SK-N-SH treated with all-trans-retinoic acid at 6 μM for 48 hours (cell line): ENCODE results near the gene EFNB2.

Source experiments
- ARNTL ChIP-seq: fragments of 450-650 bp; formaldehyde crosslinking; IDR thresholded peaks from 2 replicates; pipeline ENCODE4 v1.5.0; 2020; ENCODE audit warnings: low read depth, mild to moderate bottlenecking, moderate library complexity, borderline replicate concordance
- CSDC2 ChIP-seq: fragments of 250-450 bp; sonication (Bioruptor Pico); IDR thresholded peaks from 2 replicates; pipeline ENCODE4 v1.5.0; 2020; ENCODE audit warnings: mild to moderate bottlenecking, moderate library complexity
- ESRRG ChIP-seq: fragments of 250-450 bp; sonication (Bioruptor Pico); IDR thresholded peaks from 2 replicates; pipeline ENCODE4 v1.6.1; 2021; ENCODE audit warnings: mild to moderate bottlenecking
- OSR1 ChIP-seq: fragments of 250-450 bp; sonication (Bioruptor Pico); IDR thresholded peaks from 2 replicates; pipeline ENCODE4 v1.8.0; 2022; ENCODE audit warnings: moderate library complexity, mild to moderate bottlenecking, inconsistent platforms
- RARB ChIP-seq: fragments of 250-450 bp; sonication (Bioruptor Pico); IDR thresholded peaks from 2 replicates; pipeline ENCODE4 v1.8.0; 2021; ENCODE audit warnings: mild to moderate bottlenecking, moderate library complexity
- SNAI2 ChIP-seq: fragments of 250-450 bp; sonication (Bioruptor Pico); IDR thresholded peaks from 2 replicates; pipeline ENCODE4 v1.5.0; 2020; ENCODE audit warnings: mild to moderate bottlenecking, moderate library complexity
- ZFP30 ChIP-seq: fragments of 450-650 bp; formaldehyde crosslinking; IDR thresholded peaks from 2 replicates; pipeline ENCODE4 v1.5.0; 2022; ENCODE audit warnings: mild to moderate bottlenecking, moderate library complexity
- TF ChIP-seq, protein P1 (sequence below): fragments of 250-450 bp; sonication (Bioruptor Pico); IDR thresholded peaks from 2 replicates; pipeline ENCODE4 v1.5.0; 2020; ENCODE audit warnings: mild to moderate bottlenecking, moderate library complexity

GRCh38 chr13:106505732-106506131 is 29.7 kb downstream of the EFNB2 start:
- no peak for TF ChIP-seq ZFP30 (CRISPR knock-in tag)
- TF ChIP-seq RARB (CRISPR knock-in tag), result no peak
- TF ChIP-seq, protein P1, sequence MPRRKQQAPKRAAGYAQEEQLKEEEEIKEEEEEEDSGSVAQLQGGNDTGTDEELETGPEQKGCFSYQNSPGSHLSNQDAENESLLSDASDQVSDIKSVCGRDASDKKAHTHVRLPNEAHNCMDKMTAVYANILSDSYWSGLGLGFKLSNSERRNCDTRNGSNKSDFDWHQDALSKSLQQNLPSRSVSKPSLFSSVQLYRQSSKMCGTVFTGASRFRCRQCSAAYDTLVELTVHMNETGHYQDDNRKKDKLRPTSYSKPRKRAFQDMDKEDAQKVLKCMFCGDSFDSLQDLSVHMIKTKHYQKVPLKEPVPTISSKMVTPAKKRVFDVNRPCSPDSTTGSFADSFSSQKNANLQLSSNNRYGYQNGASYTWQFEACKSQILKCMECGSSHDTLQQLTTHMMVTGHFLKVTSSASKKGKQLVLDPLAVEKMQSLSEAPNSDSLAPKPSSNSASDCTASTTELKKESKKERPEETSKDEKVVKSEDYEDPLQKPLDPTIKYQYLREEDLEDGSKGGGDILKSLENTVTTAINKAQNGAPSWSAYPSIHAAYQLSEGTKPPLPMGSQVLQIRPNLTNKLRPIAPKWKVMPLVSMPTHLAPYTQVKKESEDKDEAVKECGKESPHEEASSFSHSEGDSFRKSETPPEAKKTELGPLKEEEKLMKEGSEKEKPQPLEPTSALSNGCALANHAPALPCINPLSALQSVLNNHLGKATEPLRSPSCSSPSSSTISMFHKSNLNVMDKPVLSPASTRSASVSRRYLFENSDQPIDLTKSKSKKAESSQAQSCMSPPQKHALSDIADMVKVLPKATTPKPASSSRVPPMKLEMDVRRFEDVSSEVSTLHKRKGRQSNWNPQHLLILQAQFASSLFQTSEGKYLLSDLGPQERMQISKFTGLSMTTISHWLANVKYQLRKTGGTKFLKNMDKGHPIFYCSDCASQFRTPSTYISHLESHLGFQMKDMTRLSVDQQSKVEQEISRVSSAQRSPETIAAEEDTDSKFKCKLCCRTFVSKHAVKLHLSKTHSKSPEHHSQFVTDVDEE (CRISPR knock-in tag), result no peak
- TF ChIP-seq CSDC2 (CRISPR knock-in tag), result no peak
- TF ChIP-seq ESRRG (CRISPR knock-in tag), result no peak
- no peak for TF ChIP-seq SNAI2 (CRISPR knock-in tag)
- no peak for TF ChIP-seq OSR1
- no peak for TF ChIP-seq ARNTL (CRISPR knock-in tag)
